Measurements from ENCODE around the gene AHI1.
A peak's percentile ranks its signal among the peaks of the same experiment; 100 is the strongest.

Gene AHI1

DNA sequence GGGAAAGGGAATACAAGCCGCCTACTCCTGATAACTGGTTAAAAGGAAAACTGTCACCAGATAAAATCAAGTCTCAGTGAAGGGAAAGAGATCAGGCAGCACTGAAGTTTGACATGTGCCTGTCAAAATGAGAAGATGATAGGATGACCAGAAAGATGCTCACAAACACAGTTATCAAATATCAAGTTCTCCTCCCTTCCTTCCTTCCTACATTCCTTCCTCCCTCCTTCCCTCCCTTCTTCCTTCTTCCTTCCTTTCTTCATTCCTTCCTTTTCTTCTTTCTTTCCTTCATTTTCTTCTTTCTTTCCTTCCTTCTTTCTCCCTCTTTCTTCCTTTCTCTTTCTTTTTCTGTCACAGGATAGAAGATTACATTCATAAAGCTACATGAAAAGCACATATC lies 261.2 kb downstream of the AHI1 start:
- Histone ChIP-seq H3K9me3 (replicated peaks; ENCODE audit: insufficient read depth, low read length) (no peaks in the 10 kb centered on the region), H3K79me2 (ENCODE audit: low read length) (no peaks in the 10 kb centered on the region), H4K20me1 (ENCODE audit: insufficient read depth, low read length) (no peaks in the 10 kb centered on the region), H3K27ac (ENCODE audit: low read length) (no peak overlapping the region), H3F3A (ENCODE audit: insufficient read depth, low read length) (peaks cover 23% of the 10 kb centered on the region), H3K4me2 (ENCODE audit: low read depth, low read length) (no peak overlapping the region), H3K4me1 (ENCODE audit: low read length) (peaks cover 28% of the 10 kb centered on the region), H3K9me2 (replicated peaks; ENCODE audit: insufficient read depth, low read length) (no peaks in the 10 kb centered on the region), H3K36me3 (replicated peaks; ENCODE audit: insufficient read depth, low read length) (no peaks in the 10 kb centered on the region), H3K4me3 (ENCODE audit: low read length) (no peak overlapping the region), H3K9ac (ENCODE audit: low read length) (no peak overlapping the region), H2AFZ (ENCODE audit: low read length) (no peak overlapping the region), H3K27me3 (replicated peaks; ENCODE audit: insufficient read depth, low read length) (no peaks in the 10 kb centered on the region)
- TF ChIP-seq EZH2 (optimal IDR thresholded peaks at IDR 0.05; ENCODE audit: low read depth, low read length) (no peak), EZH2phosphoT487 (IDR thresholded peaks at IDR 0.05; ENCODE audit: low read length) (no peak)
- TF ChIP-seq, protein P1, sequence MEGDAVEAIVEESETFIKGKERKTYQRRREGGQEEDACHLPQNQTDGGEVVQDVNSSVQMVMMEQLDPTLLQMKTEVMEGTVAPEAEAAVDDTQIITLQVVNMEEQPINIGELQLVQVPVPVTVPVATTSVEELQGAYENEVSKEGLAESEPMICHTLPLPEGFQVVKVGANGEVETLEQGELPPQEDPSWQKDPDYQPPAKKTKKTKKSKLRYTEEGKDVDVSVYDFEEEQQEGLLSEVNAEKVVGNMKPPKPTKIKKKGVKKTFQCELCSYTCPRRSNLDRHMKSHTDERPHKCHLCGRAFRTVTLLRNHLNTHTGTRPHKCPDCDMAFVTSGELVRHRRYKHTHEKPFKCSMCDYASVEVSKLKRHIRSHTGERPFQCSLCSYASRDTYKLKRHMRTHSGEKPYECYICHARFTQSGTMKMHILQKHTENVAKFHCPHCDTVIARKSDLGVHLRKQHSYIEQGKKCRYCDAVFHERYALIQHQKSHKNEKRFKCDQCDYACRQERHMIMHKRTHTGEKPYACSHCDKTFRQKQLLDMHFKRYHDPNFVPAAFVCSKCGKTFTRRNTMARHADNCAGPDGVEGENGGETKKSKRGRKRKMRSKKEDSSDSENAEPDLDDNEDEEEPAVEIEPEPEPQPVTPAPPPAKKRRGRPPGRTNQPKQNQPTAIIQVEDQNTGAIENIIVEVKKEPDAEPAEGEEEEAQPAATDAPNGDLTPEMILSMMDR (IDR thresholded peaks at IDR 0.05; ENCODE audit: low read length), result no peak
- no peak for DNase-seq

DNA sequence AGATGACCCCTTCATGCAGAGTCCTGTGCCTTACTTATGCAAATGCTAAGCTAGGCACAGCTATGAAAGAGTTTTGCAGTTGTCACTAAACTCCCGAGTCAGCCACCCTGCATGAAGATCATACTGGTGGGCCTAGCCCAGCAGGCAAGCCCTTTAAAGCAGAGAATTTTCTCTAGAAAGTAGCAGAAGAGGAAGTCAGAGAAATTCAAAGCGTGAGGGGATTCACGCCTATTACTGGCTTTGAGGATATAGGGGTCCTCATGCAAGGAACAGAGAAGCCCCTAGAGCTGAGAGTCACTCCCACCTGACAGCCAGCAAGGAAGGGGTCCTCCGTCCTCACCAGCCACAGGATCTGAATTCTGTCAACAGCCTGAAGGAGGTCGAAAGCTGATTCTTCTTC lies 261.8 kb downstream of the AHI1 start:
- peaks cover 23% of the 10 kb centered on the region for H3F3A ChIP-seq (ENCODE audit: insufficient read depth, low read length)
- H3K27ac ChIP-seq (ENCODE audit: low read length), result no peak overlapping the region
- H3K9me2 ChIP-seq (replicated peaks; ENCODE audit: insufficient read depth, low read length), result no peaks in the 10 kb centered on the region
- H3K27me3 ChIP-seq (replicated peaks; ENCODE audit: insufficient read depth, low read length), result no peaks in the 10 kb centered on the region
- DNase-seq, result no peak
- H3K4me3 ChIP-seq (ENCODE audit: low read length), result no peak overlapping the region
- peaks cover 29% of the 10 kb centered on the region for H3K4me1 ChIP-seq (ENCODE audit: low read length)
- H3K79me2 ChIP-seq (ENCODE audit: low read length), result no peaks in the 10 kb centered on the region
- H4K20me1 ChIP-seq (ENCODE audit: insufficient read depth, low read length), result no peaks in the 10 kb centered on the region
- H3K9me3 ChIP-seq (replicated peaks; ENCODE audit: insufficient read depth, low read length), result no peaks in the 10 kb centered on the region
- no peak overlapping the region for H2AFZ ChIP-seq (ENCODE audit: low read length)
- H3K9ac ChIP-seq (ENCODE audit: low read length), result no peak overlapping the region
- no peak overlapping the region for H3K4me2 ChIP-seq (ENCODE audit: low read depth, low read length)
- H3K36me3 ChIP-seq (replicated peaks; ENCODE audit: insufficient read depth, low read length), result no peaks in the 10 kb centered on the region
- TF ChIP-seq EZH2 (optimal IDR thresholded peaks at IDR 0.05; ENCODE audit: low read depth, low read length) (no peak), EZH2phosphoT487 (IDR thresholded peaks at IDR 0.05; ENCODE audit: low read length) (no peak)
- TF ChIP-seq, protein P1 (IDR thresholded peaks at IDR 0.05; ENCODE audit: low read length), result no peak

DNA sequence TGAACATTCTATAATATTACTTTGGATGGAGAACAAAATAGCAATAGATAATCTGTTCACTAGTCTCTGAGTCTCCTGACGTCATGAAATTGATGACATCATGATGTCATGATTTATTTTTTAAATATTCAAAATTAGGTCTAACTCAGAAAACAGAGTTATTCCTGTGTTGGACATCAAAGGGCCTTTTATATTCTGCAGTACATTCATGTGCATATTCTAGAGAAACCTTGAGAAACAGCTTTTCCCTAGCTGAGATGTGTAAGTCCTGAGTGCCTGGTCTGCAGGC lies 263.1 kb downstream of the AHI1 start:
- Histone ChIP-seq H3K79me2 (ENCODE audit: low read length) (no peaks in the 10 kb centered on the region), H3K9me2 (replicated peaks; ENCODE audit: insufficient read depth, low read length) (no peaks in the 10 kb centered on the region), H4K20me1 (ENCODE audit: insufficient read depth, low read length) (no peaks in the 10 kb centered on the region), H3K27ac (ENCODE audit: low read length) (peak overlapping the region; percentile 82), H3K36me3 (replicated peaks; ENCODE audit: insufficient read depth, low read length) (no peaks in the 10 kb centered on the region), H3K4me3 (ENCODE audit: low read length) (no peak overlapping the region; the same call in 1 of the 2 replicates), H3K9ac (ENCODE audit: low read length) (no peak overlapping the region), H3K4me2 (ENCODE audit: low read depth, low read length) (peak overlapping the region; percentile 71; the same call in 1 of the 2 replicates), H2AFZ (ENCODE audit: low read length) (no peak overlapping the region; the same call in 1 of the 2 replicates), H3K9me3 (replicated peaks; ENCODE audit: insufficient read depth, low read length) (no peaks in the 10 kb centered on the region), H3K4me1 (ENCODE audit: low read length) (peaks cover 29% of the 10 kb centered on the region), H3F3A (ENCODE audit: insufficient read depth, low read length) (peaks cover 23% of the 10 kb centered on the region), H3K27me3 (replicated peaks; ENCODE audit: insufficient read depth, low read length) (no peaks in the 10 kb centered on the region)
- no peak for TF ChIP-seq EZH2 (optimal IDR thresholded peaks at IDR 0.05; ENCODE audit: low read depth, low read length)
- TF ChIP-seq, protein P1 (IDR thresholded peaks at IDR 0.05; ENCODE audit: low read length), result no peak
- TF ChIP-seq EZH2phosphoT487 (IDR thresholded peaks at IDR 0.05; ENCODE audit: low read length), result no peak
- DNase-seq, result no peak
